Fibroblast of the aortic adventitia (primary cell): ENCODE measurements around the gene RABL3. TPM values are rescaled to one million over a fixed set of nuclear protein-coding genes. Genes with fewer than 3 reads are reported as not detected.
A peak's percentile ranks its signal among the peaks of the same experiment; 100 is the strongest.
"Not testable (repeated sequence)": the region's sequence is repeated elsewhere in the genome, so short reads cannot be mapped to it uniquely, and the experiment has no call there.

Source experiments
- DNase-seq: peaks from one replicate; pipeline ENCODE4 v3.0.0-alpha.2; 2010; ENCODE audit warnings: low read depth
- H3K4me3 ChIP-seq: 2 replicates; pipeline ENCODE4 v1.5.1; 2011; ENCODE audit warnings: low read depth, mild to moderate bottlenecking, control low read depth, low read length, moderate library complexity
- total RNA-seq: library from RNA; depleted of rRNA; stranded (reverse); fragments of >200 nt; gene quantifications from 2 replicates; pipeline ENCODE4 v1.2.3, GENCODE V29; 2012; ENCODE audit warnings: low replicate concordance
- TF ChIP-seq, protein P1 (sequence below): IDR thresholded peaks from 2 replicates; pipeline ENCODE4 v1.5.1; 2011; ENCODE audit warnings: mild to moderate bottlenecking, low read length, control low read depth, inconsistent platforms; ENCODE audit not compliant: insufficient read depth

The RABL3 gene
- total RNA-seq, 1 donor = 18.3 TPM

DNA sequence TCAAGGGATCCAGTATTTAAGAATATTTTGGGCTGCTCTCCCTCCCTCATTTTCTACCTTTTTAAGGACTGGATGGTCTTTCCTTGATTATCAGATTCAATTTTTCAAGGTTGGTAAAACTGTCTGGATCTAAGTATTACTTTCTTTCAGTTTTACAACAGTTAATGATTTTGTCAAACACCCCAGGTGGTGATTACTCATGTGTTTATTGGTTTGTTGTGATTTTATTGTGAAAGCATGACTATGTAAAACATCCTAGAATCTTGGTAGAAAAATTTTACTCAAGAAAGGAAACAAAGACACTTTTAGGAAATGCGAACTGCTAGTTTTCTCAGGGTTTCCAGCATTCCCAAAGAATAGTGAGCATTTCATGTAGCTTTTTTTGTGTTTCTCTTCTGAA is 7.5 kb upstream of the RABL3 start:
- TF ChIP-seq, protein P1, sequence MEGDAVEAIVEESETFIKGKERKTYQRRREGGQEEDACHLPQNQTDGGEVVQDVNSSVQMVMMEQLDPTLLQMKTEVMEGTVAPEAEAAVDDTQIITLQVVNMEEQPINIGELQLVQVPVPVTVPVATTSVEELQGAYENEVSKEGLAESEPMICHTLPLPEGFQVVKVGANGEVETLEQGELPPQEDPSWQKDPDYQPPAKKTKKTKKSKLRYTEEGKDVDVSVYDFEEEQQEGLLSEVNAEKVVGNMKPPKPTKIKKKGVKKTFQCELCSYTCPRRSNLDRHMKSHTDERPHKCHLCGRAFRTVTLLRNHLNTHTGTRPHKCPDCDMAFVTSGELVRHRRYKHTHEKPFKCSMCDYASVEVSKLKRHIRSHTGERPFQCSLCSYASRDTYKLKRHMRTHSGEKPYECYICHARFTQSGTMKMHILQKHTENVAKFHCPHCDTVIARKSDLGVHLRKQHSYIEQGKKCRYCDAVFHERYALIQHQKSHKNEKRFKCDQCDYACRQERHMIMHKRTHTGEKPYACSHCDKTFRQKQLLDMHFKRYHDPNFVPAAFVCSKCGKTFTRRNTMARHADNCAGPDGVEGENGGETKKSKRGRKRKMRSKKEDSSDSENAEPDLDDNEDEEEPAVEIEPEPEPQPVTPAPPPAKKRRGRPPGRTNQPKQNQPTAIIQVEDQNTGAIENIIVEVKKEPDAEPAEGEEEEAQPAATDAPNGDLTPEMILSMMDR = no peak
- no peak overlapping the region for H3K4me3 ChIP-seq
- no peak for DNase-seq

DNA sequence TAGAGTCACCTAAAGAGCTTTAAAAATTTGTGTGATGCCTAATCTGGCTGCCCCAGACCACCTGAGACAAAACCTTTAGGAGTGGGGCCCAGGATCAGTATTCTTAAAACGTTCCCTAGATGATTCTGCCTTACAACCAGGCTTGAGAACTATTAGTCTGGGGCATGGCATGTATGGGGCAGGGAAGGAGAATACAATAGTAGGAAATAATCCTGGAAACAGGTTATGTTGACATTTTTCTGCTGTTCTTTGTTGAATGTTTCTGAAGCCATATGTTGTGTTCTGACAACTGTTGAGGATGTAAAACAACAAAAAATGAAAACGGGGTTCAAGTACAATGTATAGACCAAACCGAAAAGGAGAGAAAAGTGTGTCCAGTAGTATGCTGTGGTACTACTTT is 3.1 kb upstream of the RABL3 start:
- TF ChIP-seq, protein P1 = no peak
- H3K4me3 ChIP-seq = no peak overlapping the region
- DNase-seq = no peak

DNA sequence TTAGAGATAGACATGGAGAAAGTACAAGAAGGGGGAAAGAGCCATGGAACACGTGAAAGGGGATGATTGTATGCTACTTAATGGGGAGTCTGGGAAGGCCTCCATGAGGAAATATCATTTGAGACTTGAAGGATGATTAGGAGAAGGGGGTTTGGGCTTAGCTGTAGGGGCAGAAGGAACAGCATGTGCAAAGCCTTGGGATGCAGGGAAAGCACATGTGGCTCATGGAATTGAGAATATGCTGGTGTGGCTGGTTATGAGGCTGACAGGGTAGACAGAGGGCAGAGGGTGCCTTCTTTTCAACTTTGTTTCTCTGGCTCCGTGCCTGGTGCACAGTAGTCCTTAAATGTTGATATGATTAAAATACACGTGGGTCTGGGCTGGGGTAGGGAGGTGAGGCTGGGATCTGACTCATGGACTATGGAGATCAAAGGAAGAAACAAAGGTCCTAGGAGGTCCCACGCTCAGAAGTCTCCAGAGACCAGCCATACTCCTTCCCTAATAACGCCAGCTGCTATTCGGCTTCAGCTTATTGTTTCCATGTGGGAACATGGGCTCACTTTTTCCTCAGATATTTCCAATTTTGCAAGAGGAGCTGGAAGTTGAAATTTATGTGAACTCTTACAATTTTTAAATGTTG is 1.4 kb upstream of the RABL3 start:
- peak; percentile 16 for DNase-seq
- peak overlapping the region; percentile 96 for H3K4me3 ChIP-seq
- TF ChIP-seq, protein P1 = no peak

DNA sequence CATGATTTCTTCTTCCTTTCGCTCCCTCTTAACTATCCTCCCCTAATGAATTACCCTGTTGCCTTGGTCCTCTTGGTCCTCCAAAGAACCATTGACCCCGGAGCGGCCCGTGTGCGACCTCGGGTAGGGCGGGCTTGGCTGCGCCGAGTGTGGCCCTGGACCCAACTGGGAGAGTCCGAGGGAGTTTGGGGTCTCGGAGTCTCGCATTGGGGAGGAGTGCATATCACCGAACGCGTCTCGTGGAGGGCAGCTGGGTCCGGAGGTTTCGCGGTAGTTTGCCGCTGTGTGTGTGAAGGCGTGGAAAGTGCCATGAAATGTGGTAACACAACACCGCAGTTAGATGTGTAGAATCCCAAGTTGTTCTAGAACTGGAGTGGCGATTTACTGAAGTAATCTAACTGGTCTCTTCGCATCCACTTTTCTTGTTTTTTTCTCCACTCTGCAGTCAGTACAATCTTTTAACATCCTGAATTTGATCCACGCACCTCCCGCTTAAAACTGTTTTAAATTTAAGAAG is 591 bp upstream of the RABL3 start:
- TF ChIP-seq, protein P1 = no peak
- DNase-seq = peak; percentile 25
- peak overlapping the region; percentile 96 for H3K4me3 ChIP-seq

DNA sequence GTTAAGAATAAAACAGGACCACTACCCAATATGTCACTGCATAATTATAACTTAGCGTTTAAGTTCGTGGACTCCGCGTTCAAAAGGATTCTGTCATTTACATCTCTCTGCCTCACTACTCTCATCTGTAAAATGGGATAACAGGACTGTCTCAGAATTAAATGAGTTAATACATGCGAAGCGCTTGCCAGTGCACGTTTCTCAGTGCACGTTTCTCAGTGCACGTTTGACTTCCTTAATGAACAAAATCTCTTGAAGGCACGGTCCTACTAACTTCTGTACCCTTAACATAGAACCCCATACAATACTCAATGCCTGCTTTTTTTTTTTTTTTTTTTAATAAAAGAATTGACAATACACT is 499 bp downstream of the RABL3 start:
- peak overlapping the region; percentile 100 for H3K4me3 ChIP-seq
- peak; percentile 52 for DNase-seq
- TF ChIP-seq, protein P1 = no peak

DNA sequence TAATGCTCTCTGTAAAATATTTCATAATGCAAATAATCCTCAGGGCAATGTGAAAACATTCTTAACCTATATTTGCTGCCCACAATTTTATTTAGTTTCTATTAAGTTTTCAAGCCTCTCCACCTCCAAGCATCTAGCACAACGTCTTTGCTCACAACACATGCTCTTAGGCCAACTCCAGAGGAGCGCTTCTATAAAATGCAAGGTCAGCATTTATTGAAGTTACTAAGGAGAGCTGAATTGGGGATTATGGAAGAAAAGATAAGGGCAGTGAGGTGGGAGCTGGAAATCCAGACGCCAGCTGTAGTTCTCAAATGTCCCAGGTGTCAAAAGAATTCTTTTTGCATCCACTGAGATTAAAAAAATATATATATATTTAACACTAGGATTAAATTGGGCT is 996 bp downstream of the RABL3 start:
- no peak for DNase-seq
- no peak overlapping the region for H3K4me3 ChIP-seq
- TF ChIP-seq, protein P1 = no peak

DNA sequence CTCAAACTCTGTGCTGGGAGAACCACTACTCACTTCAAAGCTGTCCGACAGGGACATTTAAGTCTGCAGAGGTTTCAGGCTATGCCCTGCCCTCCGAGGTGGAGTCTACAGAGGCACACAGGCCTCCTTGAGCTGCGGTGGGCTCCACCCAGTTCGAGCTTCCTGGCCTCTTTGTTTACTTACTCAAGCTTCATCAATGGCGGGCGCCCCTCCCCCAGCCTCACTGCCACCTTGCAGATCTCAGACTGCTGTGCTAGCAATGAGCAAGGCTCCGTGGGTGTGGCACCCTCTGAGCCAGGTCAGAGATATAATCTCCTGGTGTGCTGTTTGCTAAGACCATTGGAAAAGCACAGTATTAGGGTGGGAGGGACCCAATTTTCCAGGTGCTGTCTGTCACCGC is 4.3 kb downstream of the RABL3 start:
- H3K4me3 ChIP-seq, DNase-seq: not testable (repeated sequence)
